NCI-H2171 treated with DMSO at 0.1 percent for 48 hours (cell line): ENCODE measurements around the gene KCNN2.

Experiments
- DNase-seq: peaks from one replicate; lab custom pipeline; 2025; lab: John Stamatoyannopoulos, UW

Gene KCNN2

DNA sequence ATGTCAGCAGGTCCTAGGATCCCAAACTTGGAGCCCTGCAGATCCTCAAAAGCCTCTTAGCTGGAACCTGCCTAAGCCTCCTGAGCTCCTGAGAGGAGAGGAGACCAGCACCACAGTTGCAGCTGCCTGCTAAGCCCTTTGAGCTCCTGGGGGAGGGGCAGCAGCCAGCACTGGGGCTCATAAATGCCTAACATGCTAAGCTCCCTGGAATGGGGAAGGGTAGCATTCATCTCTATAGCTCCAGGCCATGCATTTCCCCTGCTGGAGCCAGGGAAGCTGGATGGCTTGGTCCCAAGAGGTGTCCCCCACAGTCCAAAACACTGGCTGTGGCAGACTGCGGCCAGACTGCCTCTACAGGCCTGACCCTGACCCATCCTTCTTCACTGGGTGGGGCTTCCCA lies 182.7 kb downstream of the KCNN2 start:
- no peak for DNase-seq
